Kidney epithelial cell (primary cell): Measurements from ENCODE around the gene LRRC1. TPM values are rescaled to one million over a fixed set of nuclear protein-coding genes. Genes with fewer than 3 reads are reported as not detected.

Source experiments
- DNase-seq: peaks from one replicate; pipeline ENCODE4 v3.0.0-alpha.2; 2010; ENCODE audit warnings: low read depth
- H3K27me3 ChIP-seq: 2 replicates; pipeline ENCODE4 v1.6.0; 2011; ENCODE audit warnings: low read length; ENCODE audit not compliant: control insufficient read depth, insufficient read depth
- H3K36me3 ChIP-seq: 2 replicates; pipeline ENCODE4 v1.5.1; 2011; ENCODE audit warnings: low read length; ENCODE audit not compliant: control insufficient read depth, insufficient read depth
- H3K4me3 ChIP-seq: 2 replicates; pipeline ENCODE4 v1.5.1; 2011; ENCODE audit warnings: low read depth, mild to moderate bottlenecking, control low read depth, low read length
- total RNA-seq: library from RNA; depleted of rRNA; stranded (reverse); fragments of >200 nt; gene quantifications from 2 replicates; pipeline ENCODE4 v1.2.3, GENCODE V29; 2015
- TF ChIP-seq, protein P1 (sequence below): IDR thresholded peaks from 2 replicates; pipeline ENCODE4 v1.5.1; 2011; ENCODE audit warnings: mild to moderate bottlenecking, moderate library complexity, low read length, control low read depth, inconsistent platforms; ENCODE audit not compliant: insufficient read depth, poor library complexity, severe bottlenecking

LRRC1 gene
- total RNA-seq, 1 donor from 2014 or later: 8.0 TPM

DNA sequence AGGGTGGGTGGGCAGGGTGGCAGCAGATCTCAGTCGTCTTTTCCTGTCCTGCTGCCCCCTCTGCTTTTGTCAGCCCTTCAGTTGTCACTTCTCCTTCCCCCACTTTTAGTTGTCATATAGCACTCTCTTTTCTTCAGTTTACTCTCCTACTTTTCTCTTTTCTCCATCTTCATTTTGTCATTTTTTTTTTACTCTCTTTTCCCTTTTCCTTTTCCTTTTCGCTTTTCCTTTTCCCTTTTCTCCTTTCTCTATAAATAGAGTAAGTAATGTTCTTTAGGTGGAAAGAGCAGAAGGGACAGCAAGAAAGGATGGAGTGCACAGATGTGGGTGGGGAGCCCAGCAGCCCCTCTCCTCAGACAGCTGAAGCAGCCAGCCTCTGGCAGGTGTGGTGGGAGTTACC, 108.6 kb downstream of the LRRC1 start:
- no peak overlapping the region for H3K4me3 ChIP-seq
- H3K36me3 ChIP-seq: peaks cover 2% of the 10 kb centered on the region
- TF ChIP-seq, protein P1, sequence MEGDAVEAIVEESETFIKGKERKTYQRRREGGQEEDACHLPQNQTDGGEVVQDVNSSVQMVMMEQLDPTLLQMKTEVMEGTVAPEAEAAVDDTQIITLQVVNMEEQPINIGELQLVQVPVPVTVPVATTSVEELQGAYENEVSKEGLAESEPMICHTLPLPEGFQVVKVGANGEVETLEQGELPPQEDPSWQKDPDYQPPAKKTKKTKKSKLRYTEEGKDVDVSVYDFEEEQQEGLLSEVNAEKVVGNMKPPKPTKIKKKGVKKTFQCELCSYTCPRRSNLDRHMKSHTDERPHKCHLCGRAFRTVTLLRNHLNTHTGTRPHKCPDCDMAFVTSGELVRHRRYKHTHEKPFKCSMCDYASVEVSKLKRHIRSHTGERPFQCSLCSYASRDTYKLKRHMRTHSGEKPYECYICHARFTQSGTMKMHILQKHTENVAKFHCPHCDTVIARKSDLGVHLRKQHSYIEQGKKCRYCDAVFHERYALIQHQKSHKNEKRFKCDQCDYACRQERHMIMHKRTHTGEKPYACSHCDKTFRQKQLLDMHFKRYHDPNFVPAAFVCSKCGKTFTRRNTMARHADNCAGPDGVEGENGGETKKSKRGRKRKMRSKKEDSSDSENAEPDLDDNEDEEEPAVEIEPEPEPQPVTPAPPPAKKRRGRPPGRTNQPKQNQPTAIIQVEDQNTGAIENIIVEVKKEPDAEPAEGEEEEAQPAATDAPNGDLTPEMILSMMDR: no peak

DNA sequence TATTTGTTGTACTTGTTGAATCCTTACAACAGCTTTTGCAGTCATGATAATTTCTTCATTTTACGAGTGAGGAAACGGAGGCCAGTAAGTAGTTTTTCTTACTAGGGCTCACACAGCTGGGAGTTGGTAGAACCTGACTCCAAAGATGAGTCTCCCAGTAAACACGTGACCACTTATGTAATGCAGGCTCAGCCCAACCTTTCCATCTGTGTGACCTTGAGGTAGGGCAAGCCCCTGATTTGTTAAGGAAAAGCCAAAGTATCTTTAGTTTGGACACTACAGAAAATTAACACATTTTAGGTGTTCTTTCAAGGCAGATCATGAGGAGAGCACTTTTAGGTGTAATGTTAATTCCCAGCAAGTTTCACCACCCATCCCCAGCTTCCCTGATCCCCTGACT, 111.3 kb downstream of the LRRC1 start:
- DNase-seq: no peak
- TF ChIP-seq, protein P1: no peak
- H3K36me3 ChIP-seq: peaks cover 2% of the 10 kb centered on the region
- H3K4me3 ChIP-seq: no peak overlapping the region
- H3K27me3 ChIP-seq: no peaks in the 10 kb centered on the region

More for the DNA sequence above, 108.6 kb downstream of the LRRC1 start:
- DNase-seq: no peak
- H3K27me3 ChIP-seq: no peaks in the 10 kb centered on the region

DNA sequence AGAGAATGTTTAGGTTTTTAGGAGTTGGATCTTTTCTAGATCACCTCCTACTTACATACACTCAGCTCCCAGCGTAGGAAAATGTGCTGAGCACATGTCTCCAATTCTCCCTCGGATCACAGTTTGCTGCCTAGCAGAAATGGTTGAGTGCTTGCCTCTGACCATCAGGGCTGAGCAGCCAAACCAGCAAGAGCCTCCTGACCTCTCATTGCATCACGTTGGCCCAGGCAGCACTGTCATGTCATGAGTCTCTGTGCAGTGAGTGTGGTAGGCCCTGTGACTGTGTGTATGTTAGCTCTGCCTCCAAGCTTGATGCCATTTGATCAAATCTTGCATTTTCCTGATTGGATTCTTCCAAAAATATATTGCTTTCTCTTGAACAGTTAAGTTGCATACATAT, 112.0 kb downstream of the LRRC1 start:
- Histone ChIP-seq H3K4me3 (no peak overlapping the region), H3K27me3 (no peaks in the 10 kb centered on the region), H3K36me3 (peaks cover 2% of the 10 kb centered on the region)
- TF ChIP-seq, protein P1: no peak
- DNase-seq: no peak

DNA sequence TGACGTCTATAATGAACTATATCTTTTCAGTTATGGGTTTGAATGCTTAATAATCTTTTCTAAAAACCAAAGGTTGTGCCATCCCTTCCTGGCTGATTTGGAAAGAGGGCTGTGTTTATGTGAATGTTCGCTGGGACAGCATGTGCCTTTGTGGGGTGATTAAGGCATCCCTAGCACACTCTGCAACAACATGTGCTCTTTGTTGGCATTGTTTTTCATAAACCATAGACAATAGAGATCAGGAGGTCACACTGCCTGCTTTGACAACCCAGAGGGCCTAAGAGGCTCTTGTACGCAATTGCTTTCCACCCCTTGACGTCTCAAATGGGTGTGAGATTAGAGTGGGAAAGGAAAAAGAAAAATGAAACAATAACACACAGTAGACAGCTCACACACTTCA, 116.0 kb downstream of the LRRC1 start:
- H3K27me3 ChIP-seq: no peaks in the 10 kb centered on the region
- H3K36me3 ChIP-seq: no peaks in the 10 kb centered on the region
- DNase-seq: no peak
- TF ChIP-seq, protein P1: no peak
- no peak overlapping the region for H3K4me3 ChIP-seq

DNA sequence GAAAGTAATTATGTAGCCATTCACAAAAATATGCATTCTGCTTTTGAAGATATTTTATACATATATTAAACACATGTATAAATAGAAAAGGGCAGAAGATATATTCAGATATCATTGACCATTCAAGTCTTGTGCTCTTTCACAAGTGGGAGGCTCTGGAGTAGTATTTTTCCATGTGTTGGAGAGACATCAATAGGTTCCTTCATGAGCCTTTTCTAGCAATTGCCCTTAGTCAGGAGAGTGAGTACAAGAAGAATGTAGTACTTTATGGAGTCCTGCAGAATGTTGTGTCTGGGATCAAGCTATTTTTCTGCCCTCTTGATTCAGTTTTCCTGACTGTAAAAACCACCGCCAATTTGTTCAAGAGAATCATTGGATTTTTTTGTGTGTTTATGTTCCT, 117.9 kb downstream of the LRRC1 start:
- DNase-seq: no peak
- no peak overlapping the region for H3K4me3 ChIP-seq
- no peaks in the 10 kb centered on the region for H3K27me3 ChIP-seq
- no peaks in the 10 kb centered on the region for H3K36me3 ChIP-seq
- TF ChIP-seq, protein P1: no peak

DNA sequence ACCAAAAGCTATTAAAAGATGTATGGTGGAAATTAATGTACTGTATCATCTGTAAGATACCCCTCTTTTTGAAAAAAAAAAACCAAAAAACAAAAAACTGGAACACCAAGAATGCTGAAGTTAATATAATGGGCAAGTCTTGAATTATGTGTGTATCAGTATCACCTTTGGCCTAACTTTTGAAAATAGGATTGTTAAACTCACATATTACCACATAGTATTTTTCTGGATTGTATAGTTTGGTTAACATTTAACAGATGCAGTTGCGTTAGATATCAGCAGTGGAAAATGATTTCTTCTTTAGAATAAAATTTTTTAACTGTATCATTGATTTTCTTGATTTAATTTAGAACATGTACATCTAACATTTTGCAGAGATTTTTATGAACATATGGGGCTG, 118.5 kb downstream of the LRRC1 start:
- no peaks in the 10 kb centered on the region for H3K27me3 ChIP-seq
- DNase-seq: no peak
- no peak overlapping the region for H3K4me3 ChIP-seq
- TF ChIP-seq, protein P1: no peak
- H3K36me3 ChIP-seq: no peaks in the 10 kb centered on the region
